DMS153 treated with DMSO at 0.1 percent for 48 hours (cell line): ENCODE results near the gene TAGLN3.
"Not testable (repeated sequence)": the region's sequence is repeated elsewhere in the genome, so short reads cannot be mapped to it uniquely, and the experiment has no call there.

ENCODE experiments used
- DNase-seq: peaks from one replicate; lab custom pipeline; 2025; ENCODE audit not compliant: unreplicated experiment; lab: John Stamatoyannopoulos, UW

Gene TAGLN3

GRCh38 chr3:112007633-112008032 lies 8.9 kb downstream of the TAGLN3 start:
- no peak for DNase-seq

GRCh38 chr3:112009670-112010069 lies 10.9 kb downstream of the TAGLN3 start:
- no peak for DNase-seq

DNA sequence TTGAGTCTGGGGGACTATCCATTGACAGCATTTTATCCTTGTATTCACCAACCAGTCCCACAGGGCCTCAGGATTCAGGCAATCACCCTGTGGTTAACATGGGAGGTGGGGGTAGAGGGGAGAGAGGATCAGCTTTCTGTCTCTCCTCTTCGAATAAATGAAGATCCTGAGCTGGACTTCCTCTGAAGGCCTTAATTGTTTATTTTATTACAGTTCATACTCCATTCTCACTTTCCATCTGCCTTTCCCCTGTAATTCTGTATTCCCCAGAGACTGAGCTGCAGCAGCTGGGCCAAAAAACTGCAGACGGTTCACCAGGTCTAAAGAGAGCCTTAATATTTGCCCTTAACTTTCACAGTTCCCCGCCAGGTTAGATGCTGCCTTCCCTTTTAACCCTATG lies 11.9 kb downstream of the TAGLN3 start:
- DNase-seq = peak; percentile 65

DNA sequence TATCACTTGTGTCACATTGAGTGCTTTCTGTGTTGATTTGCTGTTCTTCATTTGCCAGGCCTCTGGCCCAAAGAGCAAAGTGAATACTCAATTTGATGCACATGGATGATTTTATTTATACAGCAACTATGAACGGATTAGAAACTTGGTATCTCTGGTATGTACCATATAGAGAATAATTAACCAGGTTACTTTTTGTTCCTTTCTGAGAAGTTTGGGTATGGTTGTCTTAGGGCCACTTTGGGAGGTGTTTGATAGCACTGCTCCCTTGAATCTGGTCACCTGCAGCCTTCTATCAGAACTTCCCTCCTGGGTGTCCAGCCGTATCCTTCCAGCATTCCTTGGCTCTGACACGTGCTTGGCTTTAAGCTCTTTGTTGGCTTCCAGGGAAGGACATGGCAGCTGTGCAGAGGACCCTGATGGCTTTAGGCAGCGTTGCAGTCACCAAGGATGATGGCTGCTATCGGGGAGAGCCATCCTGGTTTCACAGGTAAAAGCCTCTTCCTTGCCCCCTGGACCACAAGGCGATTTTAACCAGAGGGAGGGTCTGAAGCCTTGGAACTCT lies 12.7 kb downstream of the TAGLN3 start:
- no peak for DNase-seq

GRCh38 chr3:112012205-112012992 lies 13.7 kb downstream of the TAGLN3 start:
- DNase-seq = no peak

- DNase-seq = no peak
Measured at GRCh38 chr3:112013058-112013783, 14.5 kb downstream of the TAGLN3 start.

DNA sequence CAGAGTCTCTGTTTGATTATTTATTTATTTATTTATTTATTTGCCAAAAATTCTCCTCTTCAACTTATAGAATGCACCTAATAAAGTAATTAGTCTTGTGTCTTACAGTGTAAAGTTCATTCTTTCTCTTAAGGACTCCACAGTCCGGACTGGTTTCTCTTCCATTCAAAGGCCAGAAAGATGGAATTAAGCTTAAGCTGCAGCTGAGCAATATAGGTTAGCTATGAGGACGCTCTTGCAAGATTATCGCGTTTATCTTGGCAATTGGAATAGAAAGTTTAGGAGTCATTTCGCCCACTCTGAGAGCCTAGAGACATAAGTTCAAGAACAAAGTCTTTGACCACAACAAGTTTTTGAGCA lies 15.0 kb downstream of the TAGLN3 start:
- DNase-seq = no peak

GRCh38 chr3:112017091-112017490 lies 18.4 kb downstream of the TAGLN3 start:
- DNase-seq = no peak

DNA sequence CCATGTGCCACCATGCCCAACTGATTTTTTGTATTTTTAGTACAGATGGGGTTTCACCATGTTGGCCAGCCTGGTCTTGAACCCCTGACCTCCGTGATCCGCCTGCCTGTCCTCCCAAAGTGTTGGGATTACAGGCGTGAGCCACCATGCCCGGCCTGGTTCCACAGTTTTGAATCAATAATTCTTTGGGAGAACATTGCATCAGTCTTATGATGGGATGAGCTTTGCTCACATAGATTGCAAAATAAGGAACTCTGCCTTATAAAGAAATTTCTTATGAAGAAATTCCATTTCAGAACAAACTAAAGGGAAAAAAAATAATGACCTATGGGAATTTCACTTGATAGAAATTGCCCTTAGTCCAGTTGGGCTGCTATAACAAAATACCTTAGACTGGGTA lies 20.0 kb downstream of the TAGLN3 start:
- DNase-seq = no peak

GRCh38 chr3:112019716-112020115 lies 21.0 kb downstream of the TAGLN3 start:
- DNase-seq = no peak

GRCh38 chr3:112020674-112021085 lies 22.0 kb downstream of the TAGLN3 start:
- DNase-seq = no peak

- DNase-seq = no peak
Measured at GRCh38 chr3:112027142-112027541, 28.4 kb downstream of the TAGLN3 start.

DNA sequence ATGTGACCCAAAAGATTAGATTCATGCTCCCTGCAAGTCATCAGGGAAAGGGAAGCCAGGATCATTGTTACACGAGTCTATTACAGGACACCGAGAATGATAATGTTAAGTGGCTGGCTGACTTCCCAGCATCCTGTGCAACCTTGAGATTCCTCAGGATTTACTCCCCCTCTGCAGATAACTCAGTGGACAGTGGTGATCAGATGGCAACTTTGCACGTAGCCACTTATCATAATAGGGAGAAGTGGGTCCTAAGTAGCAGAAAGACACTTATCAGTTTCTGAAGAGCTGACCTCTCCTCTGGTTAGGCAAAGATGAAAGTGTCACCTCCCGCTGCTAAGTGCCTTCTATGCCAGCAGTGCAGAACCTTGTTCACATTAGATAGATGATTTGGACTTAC lies 29.1 kb downstream of the TAGLN3 start:
- no peak for DNase-seq

DNA sequence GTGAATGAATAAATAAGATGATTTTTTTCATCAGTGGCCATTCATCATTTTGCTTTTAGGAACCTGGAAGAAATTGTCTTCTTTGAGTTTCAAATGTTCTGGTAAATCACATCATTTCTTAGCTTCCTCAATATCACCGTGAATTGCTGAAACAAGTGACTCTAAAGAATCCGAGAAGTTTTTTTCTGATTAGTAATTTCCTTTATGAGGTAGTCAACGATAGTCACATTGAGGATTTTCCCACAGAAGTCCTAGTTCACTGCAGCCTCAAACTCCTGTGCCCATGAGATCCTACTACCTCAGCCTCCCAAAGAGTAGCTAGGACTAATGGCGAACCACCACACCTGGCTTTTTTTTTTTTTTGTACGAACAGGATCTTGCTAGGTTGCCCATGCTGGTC lies 32.2 kb downstream of the TAGLN3 start:
- DNase-seq = no peak

GRCh38 chr3:112032098-112032731 lies 33.5 kb downstream of the TAGLN3 start:
- DNase-seq = no peak

GRCh38 chr3:112034436-112034835 lies 35.7 kb downstream of the TAGLN3 start, which contains the start of gene TMPRSS7:
TMPRSS7 (plus strand) TSS chr3:112034736; CDS start chr3:112034846, 110 bp downstream.
- DNase-seq = no peak

- DNase-seq = no peak
Measured at GRCh38 chr3:112035241-112035640, 36.5 kb downstream of the TAGLN3 start.

GRCh38 chr3:112037194-112037593 lies 38.5 kb downstream of the TAGLN3 start:
- DNase-seq = not testable (repeated sequence)

DNA sequence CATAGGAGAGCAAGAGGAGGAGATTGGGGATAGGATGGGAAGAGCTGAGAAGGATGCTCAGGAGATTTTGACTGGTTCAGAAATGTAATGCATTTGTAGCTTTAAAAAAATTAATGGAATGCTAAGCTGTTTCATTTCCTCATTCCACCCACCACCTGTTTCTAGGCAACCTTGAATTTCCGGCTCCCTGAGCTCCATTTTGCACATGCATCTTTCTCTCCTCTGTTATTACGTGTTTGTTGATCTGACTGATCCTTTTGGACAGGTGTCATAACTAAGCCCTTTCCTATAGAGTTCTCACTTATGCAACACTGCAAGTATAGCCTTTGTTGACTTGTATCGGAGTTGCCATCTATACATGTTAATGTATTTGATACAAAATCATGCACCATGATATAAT lies 40.1 kb downstream of the TAGLN3 start:
- peak; percentile 55 for DNase-seq

GRCh38 chr3:112041321-112041720 lies 42.6 kb downstream of the TAGLN3 start:
- no peak for DNase-seq

DNA sequence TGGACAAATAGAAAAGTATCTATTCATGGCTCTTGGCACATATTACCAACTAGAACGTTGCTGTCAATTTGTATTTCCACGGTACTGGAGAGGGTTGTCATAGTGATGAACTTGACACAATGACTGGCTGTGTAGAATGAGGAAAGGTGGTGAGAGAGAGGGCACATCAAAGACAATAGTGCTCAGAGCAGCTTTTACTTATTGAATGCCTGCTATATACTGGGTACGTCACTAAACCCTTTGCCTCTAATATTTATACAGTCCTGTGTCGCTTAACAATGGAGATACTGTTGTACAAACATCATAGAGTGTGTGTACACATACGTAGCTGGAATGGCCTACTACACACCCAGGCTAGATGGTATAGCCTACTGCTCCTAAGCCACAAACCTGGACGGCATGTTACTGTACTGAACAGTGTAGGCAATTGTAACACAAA lies 44.1 kb downstream of the TAGLN3 start:
- DNase-seq = peak; percentile 99
